Measurements from ENCODE around the gene PDE3B. TPM values are rescaled to one million over a fixed set of nuclear protein-coding genes. Genes with fewer than 3 reads are reported as not detected.
"Not testable (repeated sequence)": the region's sequence is repeated elsewhere in the genome, so short reads cannot be mapped to it uniquely, and the experiment has no call there.

The PDE3B gene
- total RNA-seq, 1 donor from 2014 or later: 28.5 TPM

DNA sequence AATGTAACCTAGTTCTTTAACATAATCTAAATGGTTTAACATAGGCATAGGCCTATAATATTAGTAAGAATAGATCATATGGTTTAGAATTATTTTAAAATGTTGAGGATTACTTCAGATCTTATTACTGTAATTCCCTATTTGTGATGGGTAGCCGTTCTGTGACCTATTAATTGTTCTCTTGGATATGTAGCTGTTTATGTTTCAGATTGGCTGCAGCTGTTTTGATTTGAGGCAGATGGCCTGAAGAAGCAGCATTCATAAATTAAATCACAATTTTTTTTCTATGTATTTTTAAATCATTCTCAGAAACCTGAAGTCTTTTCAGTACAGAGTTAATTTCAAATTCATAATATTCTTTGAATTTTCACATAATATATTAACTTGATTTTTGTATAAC, 104.5 kb downstream of the PDE3B start:
- Histone ChIP-seq H3K27me3 (no peaks in the 10 kb centered on the region), H3K27ac (no peak overlapping the region), H3K36me3 (no peaks in the 10 kb centered on the region), H3K4me3 (no peak overlapping the region), H3K9me3 (no peaks in the 10 kb centered on the region), H3K4me1 (peaks cover 5% of the 10 kb centered on the region)
- intact Hi-C loops (cut with DNase I): no loop called here
- ATAC-seq (no peak), DNase-seq (no peak)
- TF ChIP-seq, protein P1, sequence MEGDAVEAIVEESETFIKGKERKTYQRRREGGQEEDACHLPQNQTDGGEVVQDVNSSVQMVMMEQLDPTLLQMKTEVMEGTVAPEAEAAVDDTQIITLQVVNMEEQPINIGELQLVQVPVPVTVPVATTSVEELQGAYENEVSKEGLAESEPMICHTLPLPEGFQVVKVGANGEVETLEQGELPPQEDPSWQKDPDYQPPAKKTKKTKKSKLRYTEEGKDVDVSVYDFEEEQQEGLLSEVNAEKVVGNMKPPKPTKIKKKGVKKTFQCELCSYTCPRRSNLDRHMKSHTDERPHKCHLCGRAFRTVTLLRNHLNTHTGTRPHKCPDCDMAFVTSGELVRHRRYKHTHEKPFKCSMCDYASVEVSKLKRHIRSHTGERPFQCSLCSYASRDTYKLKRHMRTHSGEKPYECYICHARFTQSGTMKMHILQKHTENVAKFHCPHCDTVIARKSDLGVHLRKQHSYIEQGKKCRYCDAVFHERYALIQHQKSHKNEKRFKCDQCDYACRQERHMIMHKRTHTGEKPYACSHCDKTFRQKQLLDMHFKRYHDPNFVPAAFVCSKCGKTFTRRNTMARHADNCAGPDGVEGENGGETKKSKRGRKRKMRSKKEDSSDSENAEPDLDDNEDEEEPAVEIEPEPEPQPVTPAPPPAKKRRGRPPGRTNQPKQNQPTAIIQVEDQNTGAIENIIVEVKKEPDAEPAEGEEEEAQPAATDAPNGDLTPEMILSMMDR (IDR thresholded peaks at IDR 0.05): no peak

- intact Hi-C loops (cut with DNase I): no loop called here
- Histone ChIP-seq H3K27ac (no peak overlapping the region), H3K27me3 (no peaks in the 10 kb centered on the region), H3K9me3 (no peaks in the 10 kb centered on the region), H3K36me3 (no peaks in the 10 kb centered on the region), H3K4me3 (no peak overlapping the region), H3K4me1 (peaks cover 5% of the 10 kb centered on the region)
- DNase-seq (no peak), ATAC-seq (no peak)
- TF ChIP-seq, protein P1 (IDR thresholded peaks at IDR 0.05): no peak
These were observed 107.3 kb downstream of the PDE3B start for GRCh38 chr11:14750911-14751310.

DNA sequence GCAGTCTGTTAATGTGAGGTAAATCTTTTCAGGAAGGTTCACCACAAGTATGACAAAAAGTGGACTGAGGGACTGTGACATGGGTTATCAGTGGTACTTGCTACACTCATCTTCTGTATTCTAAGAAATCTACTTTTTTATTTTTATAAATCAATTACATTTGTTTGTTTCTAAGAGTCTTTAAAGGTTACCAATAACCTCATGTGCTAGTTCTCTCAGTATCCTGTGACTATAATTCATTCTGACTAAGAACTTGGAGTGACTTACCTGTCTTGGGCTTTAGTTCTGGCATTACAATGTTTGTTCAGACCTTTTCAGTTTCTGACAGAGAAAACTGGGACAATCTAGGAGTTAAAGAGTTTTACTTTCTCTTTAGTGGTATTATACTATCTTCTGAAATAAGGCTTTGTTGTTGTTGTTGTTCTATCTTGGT, 108.4 kb downstream of the PDE3B start:
- intact Hi-C loops (cut with DNase I): no loop called here

DNA sequence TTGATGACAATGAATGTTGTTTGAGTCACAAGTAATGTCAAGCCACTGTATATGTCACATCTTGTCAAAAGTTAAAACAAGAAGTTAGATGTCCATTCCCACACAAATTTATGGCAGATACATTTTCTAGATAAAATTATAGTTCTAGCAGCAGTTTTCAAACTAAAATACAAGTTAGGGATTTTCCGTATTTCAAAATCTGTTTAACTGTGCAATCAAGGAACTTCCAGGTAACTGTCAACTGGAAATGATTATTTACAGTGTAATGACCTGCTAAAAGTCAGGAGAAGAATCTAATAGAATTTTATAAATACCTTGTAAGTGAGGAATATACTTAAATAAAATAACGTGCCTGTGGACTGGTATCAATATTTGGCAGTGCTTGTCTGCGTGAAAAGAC, 111.5 kb downstream of the PDE3B start:
- Histone ChIP-seq H3K4me1 (peaks cover 5% of the 10 kb centered on the region), H3K27me3 (no peaks in the 10 kb centered on the region), H3K4me3 (no peak overlapping the region), H3K36me3 (no peaks in the 10 kb centered on the region), H3K9me3 (no peaks in the 10 kb centered on the region), H3K27ac (no peak overlapping the region)
- ATAC-seq (no peak), DNase-seq (no peak)
- TF ChIP-seq, protein P1 (IDR thresholded peaks at IDR 0.05): no peak
- intact Hi-C loops (cut with DNase I): no loop called here

More for the DNA sequence above, 108.4 kb downstream of the PDE3B start:
- no peaks in the 10 kb centered on the region for H3K9me3 ChIP-seq
- H3K27me3 ChIP-seq: no peaks in the 10 kb centered on the region
- H3K36me3 ChIP-seq: no peaks in the 10 kb centered on the region
- ATAC-seq: no peak
- no peak for DNase-seq
- peaks cover 5% of the 10 kb centered on the region for H3K4me1 ChIP-seq
- TF ChIP-seq, protein P1 (IDR thresholded peaks at IDR 0.05): no peak
- H3K4me3 ChIP-seq: no peak overlapping the region
- H3K27ac ChIP-seq: no peak overlapping the region

DNA sequence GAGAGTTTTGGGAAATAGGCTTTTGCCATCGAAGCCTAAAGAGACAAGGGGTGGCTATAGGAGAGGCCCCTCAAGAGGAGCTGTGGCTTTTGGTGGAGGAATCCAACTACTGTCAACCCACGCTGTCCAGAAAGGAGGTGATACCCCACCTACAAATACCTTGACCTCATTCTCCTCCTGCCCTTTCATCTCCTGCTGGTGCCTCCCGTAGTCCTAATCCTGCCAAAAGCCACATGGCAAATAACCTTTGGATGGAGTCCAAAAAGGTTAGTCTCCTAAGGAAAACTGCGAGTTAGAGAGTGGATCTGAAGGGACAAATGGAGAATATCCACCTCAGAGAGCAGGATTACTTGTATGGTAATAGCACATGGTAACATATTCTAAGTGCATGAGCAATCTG, 112.7 kb downstream of the PDE3B start:
- Histone ChIP-seq H3K4me3 (no peak overlapping the region), H3K9me3 (no peaks in the 10 kb centered on the region), H3K27ac (no peak overlapping the region), H3K27me3 (no peaks in the 10 kb centered on the region), H3K36me3 (no peaks in the 10 kb centered on the region), H3K4me1 (peaks cover 5% of the 10 kb centered on the region)
- TF ChIP-seq, protein P1 (IDR thresholded peaks at IDR 0.05): no peak
- ATAC-seq (no peak), DNase-seq (no peak)
- intact Hi-C loops (cut with DNase I): no loop called here

DNA sequence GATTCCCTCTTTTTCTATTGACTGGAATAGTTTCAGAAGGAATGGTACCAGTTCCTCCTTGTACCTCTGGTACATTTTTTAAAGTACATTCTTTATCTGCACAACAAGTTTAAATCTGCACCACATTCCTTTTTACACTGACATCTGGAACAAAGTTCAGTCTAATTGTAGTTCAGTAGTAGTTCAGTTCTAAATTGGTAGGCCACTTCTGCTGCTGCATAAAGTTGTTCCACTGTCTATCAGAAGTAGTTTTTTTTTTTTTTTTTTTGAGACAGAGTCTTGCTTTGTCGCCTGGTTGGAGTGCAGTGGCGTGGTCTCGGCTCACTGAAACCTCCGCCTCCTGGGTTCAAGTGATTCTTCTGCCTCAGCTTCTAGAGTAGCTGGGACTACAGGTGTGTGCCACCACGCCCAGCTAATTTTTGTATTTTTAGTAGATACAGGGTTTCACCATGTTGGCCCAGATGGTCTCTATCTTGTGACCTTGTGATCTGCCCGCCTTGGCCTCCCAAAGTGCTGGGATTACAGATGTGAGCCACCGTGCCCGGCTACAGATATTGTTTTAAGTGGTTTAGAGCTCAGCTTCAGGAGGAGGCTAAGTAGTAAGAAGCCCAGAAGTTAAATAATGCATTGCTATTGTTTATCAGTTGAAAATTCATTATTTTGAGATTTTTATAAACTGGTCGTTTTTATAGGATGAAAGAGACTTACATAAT, 115.9 kb downstream of the PDE3B start:
- H3K4me3 ChIP-seq; H3K36me3 ChIP-seq; H3K27me3 ChIP-seq; H3K4me1 ChIP-seq; ATAC-seq; DNase-seq; H3K9me3 ChIP-seq; intact Hi-C loops (cut with DNase I); H3K27ac ChIP-seq: not testable (repeated sequence)

Data from upper lobe of right lung (tissue), 1 donor.